K562 (cell line): ENCODE results near the gene CRIP1. TPM values are rescaled to one million over a fixed set of nuclear protein-coding genes. Genes with fewer than 3 reads are reported as not detected.
A peak's percentile ranks its signal among the peaks of the same experiment; 100 is the strongest.

Experiments
- GTF2F1 ChIP-seq: IDR thresholded peaks from 2 replicates; pipeline ENCODE4 v1.6.1; 2011; ENCODE audit warnings: low read depth, low read length, improper control_type of control experiment
- MAX ChIP-seq: sonication (generic); formaldehyde crosslinking; IDR thresholded peaks from 2 replicates; pipeline ENCODE4 v1.9.0; 2022; ENCODE audit warnings: mild to moderate bottlenecking, missing genetic modification reagents
- RB1 ChIP-seq: fragments of 450-650 bp; IDR thresholded peaks from 2 replicates; pipeline ENCODE4 v1.6.1; 2017; ENCODE audit warnings: low read depth, mild to moderate bottlenecking
- REST ChIP-seq, 2 experiments: fragments of 450-650 bp; formaldehyde crosslinking in 1 of 2; IDR thresholded peaks; 2 replicates each; pipeline versions ENCODE4 v1.4.0 to v1.6.1; 2014 to 2020; ENCODE audit warnings: mild to moderate bottlenecking in 2 of 2, borderline replicate concordance in 1 of 2, low read depth in 1 of 2
- SMAD2 ChIP-seq: fragments of 150-350 bp; IDR thresholded peaks from 2 replicates; pipeline ENCODE4 v1.6.1; 2014; ENCODE audit warnings: low read depth, mild to moderate bottlenecking, low read length
- polyA plus RNA-seq, 8 experiments: library from polyadenylated mRNA; depleted of rRNA in 4 of 8; stranded (reverse) in 5 of 8; unstranded in 3 of 8; fragments of >200 nt; fragmentation: Nextera tagmentation in 2 of 8; fragmentation: Illumina TruSeq in 1 of 8; extraction: Ambion mirVana in 2 of 8; extraction: Trizol in 1 of 8; gene quantifications; 2 replicates each; pipeline versions ENCODE4 v1.2.1 to v1.2.3, GENCODE V29; 2011 to 2014; ENCODE audit warnings: inconsistent platforms in 1 of 8, missing spikeins in 1 of 8
- total RNA-seq, 7 experiments: library from RNA; depleted of rRNA in 6 of 7; stranded (reverse); fragments of >200 nt in 6 of 7; fragmentation: Illumina TruSeq in 2 of 7; extraction: Trizol in 2 of 7; gene quantifications; 2 replicates each; pipeline versions ENCODE4 v1.2.1 to v1.2.3, GENCODE V29; 2011 to 2021; ENCODE audit warnings: low replicate concordance in 1 of 7
- TF ChIP-seq, protein P1 (sequence below), 2 experiments: IDR thresholded peaks; 2 replicates each; pipeline ENCODE4 v1.6.1; 2011; ENCODE audit warnings: borderline replicate concordance in 1 of 2, control low read depth in 1 of 2, low read depth in 1 of 2, low read length in 1 of 2, mild to moderate bottlenecking in 1 of 2, mixed read lengths in 1 of 2, moderate library complexity in 1 of 2; ENCODE audit not compliant: insufficient read depth in 1 of 2, insufficient read length in 1 of 2, poor library complexity in 1 of 2, severe bottlenecking in 1 of 2; ENCODE audit errors: extremely low read depth in 1 of 2

The CRIP1 gene
- total and polyA plus RNA-seq, 9 of the 15 experiments (the other 6 are each of a cell fraction or from before 2014, with no cell fraction given): 0.11 to 0.58 (median 0.14) TPM; not detected in 6

DNA sequence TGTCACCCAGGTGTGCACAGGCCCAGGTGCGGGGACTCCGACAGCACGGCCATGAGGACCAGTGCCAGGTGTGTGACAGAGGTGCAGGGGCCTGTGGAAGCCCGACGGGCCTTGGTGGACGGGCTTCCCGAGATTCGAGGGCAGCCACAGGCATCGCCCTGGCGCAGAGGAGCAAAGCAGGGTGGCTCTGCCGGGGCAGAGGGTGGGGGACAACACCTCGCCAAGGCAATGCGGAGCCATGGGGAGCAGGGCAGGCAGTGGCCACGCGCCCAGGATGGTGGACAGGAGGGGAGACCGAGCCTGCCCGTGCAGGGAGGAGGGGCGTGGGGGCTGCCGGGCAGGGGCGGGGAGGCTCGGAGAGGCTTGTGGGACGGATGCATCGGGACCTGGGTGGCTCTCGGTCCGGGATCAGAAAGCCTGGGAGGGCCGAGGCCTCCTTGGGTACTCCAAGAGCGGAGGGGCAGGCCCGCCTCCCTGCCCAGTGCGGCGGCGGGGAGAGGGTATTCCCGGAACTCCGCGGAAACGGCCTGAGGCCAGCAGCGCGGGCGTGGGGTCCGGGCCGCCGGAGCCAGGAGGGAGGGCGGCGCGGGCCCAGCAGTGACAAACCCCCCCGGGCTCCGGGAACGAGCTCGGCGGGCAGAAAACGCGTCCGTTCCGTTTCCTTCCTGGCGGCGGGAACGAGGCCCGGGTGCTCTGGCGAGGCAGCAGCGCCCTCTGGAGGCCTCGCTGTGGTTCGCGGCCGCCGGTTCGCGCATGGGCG, 41.3 kb downstream of the CRIP1 start (continued):
- TF ChIP-seq REST (IDR thresholded peaks at IDR 0.05; ENCODE audit: borderline replicate concordance): peak; percentile 63
- no peak for TF ChIP-seq REST (CRISPR knock-in tag; IDR thresholded peaks at IDR 0.05; ENCODE audit: low read depth)
- peak; percentile 48; the same call in 1 of the 2 replicates for TF ChIP-seq MAX
- TF ChIP-seq GTF2F1: no peak
- peak; percentile 91 for TF ChIP-seq RB1
- no peak for TF ChIP-seq SMAD2
- TF ChIP-seq, protein P1, sequence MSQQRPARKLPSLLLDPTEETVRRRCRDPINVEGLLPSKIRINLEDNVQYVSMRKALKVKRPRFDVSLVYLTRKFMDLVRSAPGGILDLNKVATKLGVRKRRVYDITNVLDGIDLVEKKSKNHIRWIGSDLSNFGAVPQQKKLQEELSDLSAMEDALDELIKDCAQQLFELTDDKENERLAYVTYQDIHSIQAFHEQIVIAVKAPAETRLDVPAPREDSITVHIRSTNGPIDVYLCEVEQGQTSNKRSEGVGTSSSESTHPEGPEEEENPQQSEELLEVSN (IDR thresholded peaks at IDR 0.05; ENCODE audit: borderline replicate concordance in 1 of 2, extremely low read depth in 1 of 2, insufficient read depth in 1 of 2, insufficient read length in 1 of 2, low read depth in 1 of 2, low read length in 1 of 2, poor library complexity in 1 of 2, severe bottlenecking in 1 of 2): peak; percentile 71 to 91
